ENCODE measurements around the gene GLIS2.

The GLIS2 gene

DNA sequence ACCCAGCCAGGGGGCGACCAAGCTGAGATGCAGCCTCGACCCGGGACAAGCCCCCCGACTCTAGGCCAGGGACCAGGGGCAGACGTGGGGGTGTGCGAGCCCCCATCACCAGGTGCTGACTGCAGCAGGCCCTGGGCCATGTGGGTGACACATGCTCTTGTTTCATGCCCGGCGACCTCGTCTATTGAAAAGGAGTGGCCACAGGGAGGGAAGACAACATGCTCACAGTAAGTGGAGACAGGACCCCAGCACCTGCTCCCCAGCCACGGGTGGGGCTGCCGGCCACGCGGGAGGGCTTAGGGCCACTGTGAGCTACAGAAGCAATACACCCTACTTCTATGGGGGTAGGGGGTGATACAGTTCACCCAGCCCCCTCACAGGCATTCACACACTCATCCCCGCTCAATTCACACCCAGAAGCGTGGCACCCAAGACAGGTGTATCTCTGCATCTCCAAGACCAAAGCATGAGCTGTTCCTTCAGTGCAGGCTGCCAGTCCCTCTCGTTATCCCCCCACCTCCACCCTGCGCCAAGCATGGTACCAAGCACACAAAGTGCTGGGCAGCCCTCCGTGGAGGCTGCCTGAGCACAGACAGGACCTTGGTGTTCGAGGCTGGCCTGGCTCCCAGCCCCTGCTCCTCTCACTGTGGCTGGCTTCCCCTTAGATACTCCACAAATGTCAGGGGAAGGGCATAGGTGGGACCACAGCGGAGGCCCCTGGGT lies 69.4 kb downstream of the GLIS2 start:
- TF ChIP-seq, protein P1, sequence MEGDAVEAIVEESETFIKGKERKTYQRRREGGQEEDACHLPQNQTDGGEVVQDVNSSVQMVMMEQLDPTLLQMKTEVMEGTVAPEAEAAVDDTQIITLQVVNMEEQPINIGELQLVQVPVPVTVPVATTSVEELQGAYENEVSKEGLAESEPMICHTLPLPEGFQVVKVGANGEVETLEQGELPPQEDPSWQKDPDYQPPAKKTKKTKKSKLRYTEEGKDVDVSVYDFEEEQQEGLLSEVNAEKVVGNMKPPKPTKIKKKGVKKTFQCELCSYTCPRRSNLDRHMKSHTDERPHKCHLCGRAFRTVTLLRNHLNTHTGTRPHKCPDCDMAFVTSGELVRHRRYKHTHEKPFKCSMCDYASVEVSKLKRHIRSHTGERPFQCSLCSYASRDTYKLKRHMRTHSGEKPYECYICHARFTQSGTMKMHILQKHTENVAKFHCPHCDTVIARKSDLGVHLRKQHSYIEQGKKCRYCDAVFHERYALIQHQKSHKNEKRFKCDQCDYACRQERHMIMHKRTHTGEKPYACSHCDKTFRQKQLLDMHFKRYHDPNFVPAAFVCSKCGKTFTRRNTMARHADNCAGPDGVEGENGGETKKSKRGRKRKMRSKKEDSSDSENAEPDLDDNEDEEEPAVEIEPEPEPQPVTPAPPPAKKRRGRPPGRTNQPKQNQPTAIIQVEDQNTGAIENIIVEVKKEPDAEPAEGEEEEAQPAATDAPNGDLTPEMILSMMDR (IDR thresholded peaks at IDR 0.05; ENCODE audit: low read depth, low read length): no peak
- no peak for TF ChIP-seq EZH2phosphoT487 (IDR thresholded peaks at IDR 0.05; ENCODE audit: low read depth)

DNA sequence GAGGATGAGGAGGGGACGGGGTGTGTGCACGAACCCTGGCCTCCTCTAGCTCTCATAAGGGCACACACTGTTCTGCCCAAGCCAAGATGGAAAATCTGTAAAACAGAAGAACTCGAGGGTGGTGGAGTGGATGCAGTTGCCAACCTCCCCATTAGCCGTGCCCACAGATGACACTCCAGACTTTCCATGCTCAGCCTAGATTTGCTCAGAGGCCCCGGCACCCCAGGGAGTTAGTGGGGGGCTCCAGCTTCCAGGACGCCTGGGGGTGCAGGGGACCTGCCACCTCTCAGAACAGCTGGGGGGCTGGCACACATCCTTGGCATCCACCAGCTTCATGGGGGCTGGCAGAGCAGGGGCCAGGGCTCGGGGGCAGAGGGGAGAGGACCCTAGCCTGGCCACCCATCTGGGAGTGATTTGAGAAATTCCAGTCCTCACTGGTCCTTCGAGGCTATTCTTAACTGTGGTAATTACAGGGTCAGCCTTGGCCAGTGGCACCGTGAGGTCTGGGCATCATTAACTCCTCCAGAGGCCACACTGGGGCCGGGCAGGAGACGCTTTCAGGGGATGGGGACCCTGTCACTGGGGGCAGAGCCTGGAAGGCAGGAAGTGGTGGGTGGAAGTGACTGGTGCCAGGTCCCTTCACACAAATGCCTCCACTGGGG lies 70.1 kb downstream of the GLIS2 start:
- H3K9me3 ChIP-seq (ENCODE audit: insufficient read depth, low read length): no peaks in the 10 kb centered on the region
- no peaks in the 10 kb centered on the region for H3K27me3 ChIP-seq (ENCODE audit: low read depth, low read length)
- H4K20me1 ChIP-seq (ENCODE audit: insufficient read depth, low read length): no peaks in the 10 kb centered on the region
- H3K36me3 ChIP-seq (replicated peaks; ENCODE audit: low read depth, low read length): no peaks in the 10 kb centered on the region
- H3K27ac ChIP-seq (ENCODE audit: low read length): no peak overlapping the region
- no peak overlapping the region for H3K4me3 ChIP-seq (ENCODE audit: low read length)
- H2AFZ ChIP-seq (ENCODE audit: low read depth, low read length): no peak overlapping the region
- TF ChIP-seq EZH2phosphoT487 (IDR thresholded peaks at IDR 0.05; ENCODE audit: low read depth): no peak
- TF ChIP-seq, protein P1 (IDR thresholded peaks at IDR 0.05; ENCODE audit: low read depth, low read length): no peak
- no peak overlapping the region for H3K4me2 ChIP-seq (ENCODE audit: low read length)
- no peaks in the 10 kb centered on the region for H3K79me2 ChIP-seq (ENCODE audit: low read length)
- H3K9ac ChIP-seq (ENCODE audit: low read length): no peak overlapping the region
- no peaks in the 10 kb centered on the region for H3K4me1 ChIP-seq (ENCODE audit: low read length)

More for the DNA sequence above, 69.4 kb downstream of the GLIS2 start:
- no peaks in the 10 kb centered on the region for H3K79me2 ChIP-seq (ENCODE audit: low read length)
- no peak overlapping the region for H3K27ac ChIP-seq (ENCODE audit: low read length)
- no peaks in the 10 kb centered on the region for H3K4me1 ChIP-seq (ENCODE audit: low read length)
- no peaks in the 10 kb centered on the region for H3K9me3 ChIP-seq (ENCODE audit: insufficient read depth, low read length)
- no peak overlapping the region for H3K9ac ChIP-seq (ENCODE audit: low read length)
- no peaks in the 10 kb centered on the region for H3K36me3 ChIP-seq (replicated peaks; ENCODE audit: low read depth, low read length)
- no peak overlapping the region for H2AFZ ChIP-seq (ENCODE audit: low read depth, low read length)
- no peaks in the 10 kb centered on the region for H3K27me3 ChIP-seq (ENCODE audit: low read depth, low read length)
- H3K4me2 ChIP-seq (ENCODE audit: low read length): no peak overlapping the region
- no peak overlapping the region for H3K4me3 ChIP-seq (ENCODE audit: low read length)
- no peaks in the 10 kb centered on the region for H4K20me1 ChIP-seq (ENCODE audit: insufficient read depth, low read length)

DNA sequence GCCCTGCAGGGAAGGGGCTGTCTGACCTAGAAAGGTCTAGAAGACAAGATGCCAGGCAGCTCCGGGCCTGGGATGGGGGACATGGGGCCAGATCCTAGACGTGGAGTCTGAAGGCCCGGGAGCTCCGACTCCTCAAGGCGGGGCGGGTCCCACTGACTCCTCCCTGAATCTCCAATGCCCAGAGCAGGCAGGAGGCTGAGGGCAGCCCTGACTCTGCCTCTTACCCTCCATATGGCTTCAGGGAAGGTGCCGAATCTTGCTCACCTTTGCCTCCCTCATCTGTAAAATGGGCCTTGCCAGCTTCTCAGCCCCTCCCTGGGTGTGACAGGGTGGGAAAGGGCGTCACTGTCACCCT lies 70.6 kb downstream of the GLIS2 start:
- no peak overlapping the region for H2AFZ ChIP-seq (ENCODE audit: low read depth, low read length)
- H3K27ac ChIP-seq (ENCODE audit: low read length): no peak overlapping the region
- no peak overlapping the region for H3K9ac ChIP-seq (ENCODE audit: low read length)
- H4K20me1 ChIP-seq (ENCODE audit: insufficient read depth, low read length): no peaks in the 10 kb centered on the region
- no peak overlapping the region for H3K4me2 ChIP-seq (ENCODE audit: low read length)
- H3K79me2 ChIP-seq (ENCODE audit: low read length): no peaks in the 10 kb centered on the region
- no peaks in the 10 kb centered on the region for H3K9me3 ChIP-seq (ENCODE audit: insufficient read depth, low read length)
- no peaks in the 10 kb centered on the region for H3K36me3 ChIP-seq (replicated peaks; ENCODE audit: low read depth, low read length)
- TF ChIP-seq, protein P1 (IDR thresholded peaks at IDR 0.05; ENCODE audit: low read depth, low read length): no peak
- no peak for TF ChIP-seq EZH2phosphoT487 (IDR thresholded peaks at IDR 0.05; ENCODE audit: low read depth)
- no peaks in the 10 kb centered on the region for H3K27me3 ChIP-seq (ENCODE audit: low read depth, low read length)
- H3K4me1 ChIP-seq (ENCODE audit: low read length): no peaks in the 10 kb centered on the region
- H3K4me3 ChIP-seq (ENCODE audit: low read length): no peak overlapping the region

DNA sequence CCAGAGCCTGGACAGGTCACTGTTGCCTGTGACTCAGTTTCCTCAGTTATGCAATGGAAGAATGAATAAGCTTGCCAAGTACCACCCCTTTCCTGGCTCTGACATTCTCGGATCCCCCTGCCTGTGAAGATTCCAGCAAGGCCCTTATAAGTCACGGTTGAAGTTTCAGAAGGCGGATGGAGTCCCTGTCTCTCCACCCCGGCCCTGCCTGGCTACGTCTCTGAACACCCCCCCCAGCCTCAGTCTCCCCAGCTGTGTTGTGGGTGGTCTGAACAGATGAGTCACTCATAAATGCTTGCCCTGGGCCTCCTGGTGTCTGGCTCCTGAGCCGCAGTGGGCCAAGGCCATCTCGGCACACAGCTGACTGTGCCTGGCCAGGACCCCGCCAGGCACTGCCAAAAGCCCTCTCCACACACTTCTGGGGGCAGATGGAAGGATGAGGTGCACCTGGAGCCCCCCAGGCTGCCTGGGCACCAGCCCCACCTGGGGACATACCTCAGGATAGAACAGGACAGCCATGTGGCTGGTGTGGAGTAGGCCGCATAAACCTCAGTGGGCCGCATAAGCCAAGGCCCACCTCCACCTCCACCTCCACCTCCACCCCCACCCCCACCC lies 71.2 kb downstream of the GLIS2 start:
- no peaks in the 10 kb centered on the region for H3K79me2 ChIP-seq (ENCODE audit: low read length)
- H2AFZ ChIP-seq (ENCODE audit: low read depth, low read length): no peak overlapping the region
- no peaks in the 10 kb centered on the region for H3K27me3 ChIP-seq (ENCODE audit: low read depth, low read length)
- H3K4me2 ChIP-seq (ENCODE audit: low read length): no peak overlapping the region
- no peaks in the 10 kb centered on the region for H3K4me1 ChIP-seq (ENCODE audit: low read length)
- no peak overlapping the region for H3K4me3 ChIP-seq (ENCODE audit: low read length)
- H3K27ac ChIP-seq (ENCODE audit: low read length): no peak overlapping the region
- no peaks in the 10 kb centered on the region for H3K36me3 ChIP-seq (replicated peaks; ENCODE audit: low read depth, low read length)
- no peak for TF ChIP-seq EZH2phosphoT487 (IDR thresholded peaks at IDR 0.05; ENCODE audit: low read depth)
- TF ChIP-seq, protein P1 (IDR thresholded peaks at IDR 0.05; ENCODE audit: low read depth, low read length): no peak
- H3K9ac ChIP-seq (ENCODE audit: low read length): no peak overlapping the region
- no peaks in the 10 kb centered on the region for H3K9me3 ChIP-seq (ENCODE audit: insufficient read depth, low read length)
- no peaks in the 10 kb centered on the region for H4K20me1 ChIP-seq (ENCODE audit: insufficient read depth, low read length)

Measured in OCI-LY3 (cell line).